Right lobe of liver (tissue), 6 donors: ENCODE measurements around the gene RNH1. TPM values are rescaled to one million over a fixed set of nuclear protein-coding genes. Genes with fewer than 3 reads are reported as not detected.

Experiments used
- ATAC-seq, 4 donors: fragments of 200-7000 bp; cut with Tn5 transposase; one replicate each; pipeline ENCODE4 v1.9.1; 2020; ENCODE audit warnings: mild to moderate bottlenecking in 4 of 4, moderate library complexity in 4 of 4
- DNase-seq, 3 donors: peaks; one replicate each; pipeline ENCODE4 v3.0.0-alpha.2; 2020
- H3K27ac ChIP-seq, 3 donors: fragments of 200-600 bp; one replicate each; pipeline ENCODE4 v1.8.0; 2022
- H3K27me3 ChIP-seq, 2 donors: fragments of 200-600 bp; one replicate each; pipeline ENCODE4 v1.8.0; 2022
- H3K36me3 ChIP-seq, 4 donors: fragments of 200-600 bp; sonication (generic) in 1 of 4; one replicate each; pipeline versions ENCODE4 v1.5.1 to v1.8.0; 2017 to 2022; ENCODE audit warnings: control low read depth in 1 of 4
- H3K4me1 ChIP-seq, 4 donors: fragments of 200-600 bp; sonication (generic) in 1 of 4; one replicate each; pipeline versions ENCODE4 v1.5.1 to v1.8.0; 2017 to 2022; ENCODE audit warnings: control low read depth in 1 of 4
- H3K4me3 ChIP-seq, 3 donors: fragments of 200-600 bp; one replicate each; pipeline ENCODE4 v1.8.0; 2022
- H3K9me3 ChIP-seq, 4 donors: fragments of 200-600 bp; sonication (generic) in 1 of 4; one replicate each; pipeline versions ENCODE4 v1.5.1 to v1.8.0; 2017 to 2022; ENCODE audit warnings: control low read depth in 1 of 4
- CTCF ChIP-seq, 4 donors: fragments of 200-600 bp in 3 of 4; fragments of 450-650 bp in 1 of 4; IDR thresholded peaks; one replicate each; pipeline versions ENCODE4 v1.5.1 to v1.8.0; 2016 to 2022; ENCODE audit warnings: antibody characterized with exemption in 4 of 4, mild to moderate bottlenecking in 2 of 4
- POLR2A ChIP-seq: fragments of 450-650 bp; IDR thresholded peaks from one replicate; pipeline ENCODE4 v1.6.1; 2017; ENCODE audit warnings: antibody characterized with exemption, mild to moderate bottlenecking
- WGBS: methylation state at CpG from one replicate; pipeline ENCODE4 v1.1.6; 2018; ENCODE audit warnings: low coverage, low lambda C conversion rate; ENCODE audit not compliant: insufficient coverage; ENCODE audit errors: missing lambda C conversion rate; 5-methylcytosine and 5-hydroxymethylcytosine counted together
- intact Hi-C, 2 donors: fragments of 100-400 bp; cut with DNase I; formaldehyde crosslinking; loops; one replicate each; pipeline versions ENCODE4 v1.11.2 to v1.14.1; 2022
- total RNA-seq, 6 experiments: library from RNA; depleted of rRNA in 2 of 6; stranded (reverse); fragments of >200 nt in 2 of 6; fragmentation: NEBNext Ultra II Directional in 3 of 6; extraction: Animal tissue kit (Norgen Biotek cat#: 25700) in 3 of 6; gene quantifications; one replicate each; pipeline versions ENCODE4 v1.1.0 to v1.2.4, GENCODE V29; 2016 to 2023
- donor health status: DM: no; HTN: yes; CAD: no.
- donor health status: DM: no; HTN: no; CAD: no.
- donor health status: DM: no; HTN: no; CAD: no.
- donor health status: DM: no; HTN: yes; CAD: no.
- donor health status: DM: no; HTN: yes; CAD: no.

The RNH1 gene
- total RNA-seq, 6 experiments from 2014 or later = 66.4 to 135 (median 76.2) TPM

- ATAC-seq (peak; percentile 84 to 87 (median 85)), DNase-seq (peak; percentile 96 to 97 (median 97))
- intact Hi-C loops = loop anchor here in 1 of 2 donors (10.0 kb wide), 1 partner anchor 45 kb away; no protein-coding TSS in a partner anchor
- H3K4me3 ChIP-seq = peak within 1 kb of the TSS; percentile 98 to 100 (median 99)
- 0% methylated on average over 43 of the region's 108 CpGs for WGBS
- TF ChIP-seq CTCF (IDR thresholded peaks at IDR 0.05) (no peak), POLR2A (peak; percentile 63)
- H3K36me3 ChIP-seq = peaks cover 0 to 4% (median 0%) of the 10 kb centered on the region in 4 donors
- H3K27me3 ChIP-seq = no peaks in the 10 kb centered on the region
- peaks cover 0 to 30% (median 11%) of the 10 kb centered on the region in 4 donors for H3K4me1 ChIP-seq
- H3K9me3 ChIP-seq = no peaks in the 10 kb centered on the region
- H3K27ac ChIP-seq = peak within 1 kb of the TSS; percentile 69 to 91 (median 85)
Observed at GRCh38 chr11:449889-450808, 56.9 kb downstream of the RNH1 start, which contains the start of gene PTDSS2. Gene PTDSS2, plus strand, starts transcription at chr11:450279. Its CDS starts 177 bp downstream, at chr11:450456.

GRCh38 chr11:447923-448731, 58.9 kb downstream of the RNH1 start:
- WGBS = 0% methylated on average over 7 of the region's 55 CpGs
- TF ChIP-seq POLR2A = peak; percentile 78
- TF ChIP-seq CTCF (IDR thresholded peaks at IDR 0.05) = peak; percentile 80 to 92 (median 87)
- peaks cover 0 to 30% (median 11%) of the 10 kb centered on the region in 4 donors for H3K4me1 ChIP-seq
- DNase-seq = peak; percentile 95 to 96 (median 95)
- ATAC-seq = peak; percentile 81 to 88 (median 84)
- intact Hi-C loops = no loop called here
- H3K27ac ChIP-seq = peak overlapping the region; percentile 82 to 91 (median 89)
- H3K4me3 ChIP-seq = peak overlapping the region; percentile 44 to 66 (median 64)
- H3K36me3 ChIP-seq = no peaks in the 10 kb centered on the region
- no peaks in the 10 kb centered on the region for H3K27me3 ChIP-seq
- no peaks in the 10 kb centered on the region for H3K9me3 ChIP-seq

GRCh38 chr11:446891-447290, 60.2 kb downstream of the RNH1 start:
- Histone ChIP-seq H3K9me3 (no peaks in the 10 kb centered on the region), H3K4me1 (peaks cover 0 to 30% (median 11%) of the 10 kb centered on the region in 4 donors), H3K36me3 (no peaks in the 10 kb centered on the region), H3K4me3 (no peak overlapping the region), H3K27me3 (no peaks in the 10 kb centered on the region), H3K27ac (no peak overlapping the region)
- no peak for TF ChIP-seq CTCF (IDR thresholded peaks at IDR 0.05)
- TF ChIP-seq POLR2A = no peak
- ATAC-seq (no peak), DNase-seq (no peak)
- 70% methylated on average over 5 of the region's 7 CpGs for WGBS
- intact Hi-C loops = no loop called here

GRCh38 chr11:445765-446588, 61.1 kb downstream of the RNH1 start:
- ATAC-seq (no peak), DNase-seq (no peak)
- 60% methylated on average over 8 of the region's 20 CpGs for WGBS
- H3K27ac ChIP-seq = no peak overlapping the region
- peaks cover 0 to 25% (median 7%) of the 10 kb centered on the region in 4 donors for H3K4me1 ChIP-seq
- no peaks in the 10 kb centered on the region for H3K36me3 ChIP-seq
- H3K9me3 ChIP-seq = no peaks in the 10 kb centered on the region
- intact Hi-C loops = no loop called here
- no peak overlapping the region for H3K4me3 ChIP-seq
- no peak for TF ChIP-seq CTCF (IDR thresholded peaks at IDR 0.05)
- TF ChIP-seq POLR2A = no peak
- no peaks in the 10 kb centered on the region for H3K27me3 ChIP-seq
